ENCODE data around the gene MCHR2. TPM values are rescaled to one million over a fixed set of nuclear protein-coding genes. Genes with fewer than 3 reads are reported as not detected.
"Not testable (repeated sequence)": the region's sequence is repeated elsewhere in the genome, so short reads cannot be mapped to it uniquely, and the experiment has no call there.

Gene MCHR2
- total RNA-seq (2022): not detected in 2 replicates
- percentile 1 among the genes with signal in this experiment for Bru-seq, nascent RNA
- percentile 4 among the genes with signal in this experiment for BruChase-seq, experiment 1, labeled RNA remaining after a 6-hour chase
- BruChase-seq, experiment 2, labeled RNA remaining after a 2-hour chase: not detected
- long read RNA-seq: 0 reads

- Mint-ChIP-seq H3K27ac (ENCODE audit: low read depth, unreplicated experiment) (no peak within 1 kb of the TSS), H3K4me1 (ENCODE audit: insufficient read depth, unreplicated experiment) (peaks cover 6% of the 10 kb centered on the region), H3K9me3 (ENCODE audit: unreplicated experiment) (no peaks in the 10 kb centered on the region), H3K36me3 (ENCODE audit: insufficient read depth, unreplicated experiment) (no peaks in the 10 kb centered on the region), H3K27me3 (ENCODE audit: insufficient read depth, unreplicated experiment) (no peaks in the 10 kb centered on the region), H3K4me3 (ENCODE audit: unreplicated experiment) (no peak within 1 kb of the TSS)
- ChIA-PET CTCF (interaction anchor here (0.6 to 0.9 kb wide), 4 partner anchors 8 to 499 kb away, joined by 3 to 5 read pairs (median 3); no protein-coding TSS in a partner anchor), POLR2A (no interaction called here)
- DNase-seq (ENCODE audit: unreplicated experiment): no peak
- no TSS peak for BruUV-seq (replicated peaks)
- TF ChIP-seq, protein P1, sequence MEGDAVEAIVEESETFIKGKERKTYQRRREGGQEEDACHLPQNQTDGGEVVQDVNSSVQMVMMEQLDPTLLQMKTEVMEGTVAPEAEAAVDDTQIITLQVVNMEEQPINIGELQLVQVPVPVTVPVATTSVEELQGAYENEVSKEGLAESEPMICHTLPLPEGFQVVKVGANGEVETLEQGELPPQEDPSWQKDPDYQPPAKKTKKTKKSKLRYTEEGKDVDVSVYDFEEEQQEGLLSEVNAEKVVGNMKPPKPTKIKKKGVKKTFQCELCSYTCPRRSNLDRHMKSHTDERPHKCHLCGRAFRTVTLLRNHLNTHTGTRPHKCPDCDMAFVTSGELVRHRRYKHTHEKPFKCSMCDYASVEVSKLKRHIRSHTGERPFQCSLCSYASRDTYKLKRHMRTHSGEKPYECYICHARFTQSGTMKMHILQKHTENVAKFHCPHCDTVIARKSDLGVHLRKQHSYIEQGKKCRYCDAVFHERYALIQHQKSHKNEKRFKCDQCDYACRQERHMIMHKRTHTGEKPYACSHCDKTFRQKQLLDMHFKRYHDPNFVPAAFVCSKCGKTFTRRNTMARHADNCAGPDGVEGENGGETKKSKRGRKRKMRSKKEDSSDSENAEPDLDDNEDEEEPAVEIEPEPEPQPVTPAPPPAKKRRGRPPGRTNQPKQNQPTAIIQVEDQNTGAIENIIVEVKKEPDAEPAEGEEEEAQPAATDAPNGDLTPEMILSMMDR (IDR thresholded peaks at IDR 0.05; ENCODE audit: unreplicated experiment): no peak
- intact Hi-C loops (cut with micrococcal nuclease): no loop called here
Measured at GRCh38 chr6:99993533-99994251, at the start of gene MCHR2. Gene MCHR2, minus strand, starts transcription at chr6:99994223. Its CDS starts 38,076 bp downstream, at chr6:99956147.

GRCh38 chr6:100038546-100038945, 44.5 kb upstream of the MCHR2 start:
- H3K4me1 Mint-ChIP-seq (ENCODE audit: insufficient read depth, unreplicated experiment); POLR2A ChIA-PET; H3K36me3 Mint-ChIP-seq (ENCODE audit: insufficient read depth, unreplicated experiment); DNase-seq (ENCODE audit: unreplicated experiment); CTCF ChIA-PET; intact Hi-C loops (cut with micrococcal nuclease); H3K4me3 Mint-ChIP-seq (ENCODE audit: unreplicated experiment); BruUV-seq (replicated peaks); H3K27ac Mint-ChIP-seq (ENCODE audit: low read depth, unreplicated experiment); H3K27me3 Mint-ChIP-seq (ENCODE audit: insufficient read depth, unreplicated experiment): not testable (repeated sequence)
- H3K9me3 Mint-ChIP-seq (ENCODE audit: unreplicated experiment): peaks cover 28% of the 10 kb centered on the region

DNA sequence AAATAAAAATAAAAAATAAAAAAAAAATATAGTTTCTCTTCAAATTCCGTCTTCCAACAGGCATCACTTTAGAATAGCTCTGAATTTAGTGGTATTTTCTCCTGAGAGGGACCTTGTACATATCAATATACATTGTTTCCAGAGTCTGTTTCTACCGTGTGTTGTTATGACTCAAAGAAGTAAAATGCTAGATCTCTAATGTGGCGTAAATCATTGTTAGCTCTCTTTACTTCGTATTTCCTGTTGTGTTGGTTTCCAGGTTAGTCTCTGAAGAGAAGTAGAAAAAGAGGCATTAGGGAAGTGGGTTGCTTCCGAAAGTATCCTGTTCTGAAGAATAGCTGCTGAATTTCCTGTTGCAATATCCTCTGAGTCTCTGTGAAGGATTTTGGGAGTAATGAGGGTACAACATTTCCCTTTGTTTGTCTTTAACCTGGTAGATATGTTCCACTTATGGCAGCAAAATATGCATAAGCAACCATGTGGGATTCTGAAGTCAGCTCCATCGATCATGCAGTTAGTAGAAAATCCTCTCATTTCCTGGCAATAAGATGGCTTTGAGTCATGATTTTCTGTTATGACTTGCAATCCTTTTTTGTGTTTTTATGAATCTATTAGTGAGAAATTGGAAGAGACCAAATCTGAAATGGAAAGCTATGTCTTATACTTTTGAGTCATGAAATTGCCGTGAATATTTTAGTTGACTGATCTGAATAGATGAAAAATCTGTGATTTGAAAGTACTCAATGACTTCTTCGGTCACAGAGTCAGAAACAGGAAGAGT, 42.0 kb upstream of the MCHR2 start:
- TF ChIP-seq, protein P1 (IDR thresholded peaks at IDR 0.05; ENCODE audit: unreplicated experiment): no peak
- Mint-ChIP-seq H3K4me1 (ENCODE audit: insufficient read depth, unreplicated experiment) (no peaks in the 10 kb centered on the region), H3K4me3 (ENCODE audit: unreplicated experiment) (no peak overlapping the region), H3K36me3 (ENCODE audit: insufficient read depth, unreplicated experiment) (no peaks in the 10 kb centered on the region), H3K9me3 (ENCODE audit: unreplicated experiment) (peaks cover 21% of the 10 kb centered on the region), H3K27me3 (ENCODE audit: insufficient read depth, unreplicated experiment) (no peaks in the 10 kb centered on the region), H3K27ac (ENCODE audit: low read depth, unreplicated experiment) (peak overlapping the region; percentile 33)
- BruUV-seq (replicated peaks): no TSS peak
- DNase-seq (ENCODE audit: unreplicated experiment): no peak
- CTCF ChIA-PET: interaction anchor here (0.5 to 1.2 kb wide), 2 partner anchors 35 to 131 kb away, joined by 3 to 5 read pairs; no protein-coding TSS in a partner anchor
- POLR2A ChIA-PET: interaction anchor here (1.1 kb wide), 1 partner anchor 8 kb away, joined by 4 read pairs; no protein-coding TSS in a partner anchor
- intact Hi-C loops (cut with micrococcal nuclease): no loop called here

DNA sequence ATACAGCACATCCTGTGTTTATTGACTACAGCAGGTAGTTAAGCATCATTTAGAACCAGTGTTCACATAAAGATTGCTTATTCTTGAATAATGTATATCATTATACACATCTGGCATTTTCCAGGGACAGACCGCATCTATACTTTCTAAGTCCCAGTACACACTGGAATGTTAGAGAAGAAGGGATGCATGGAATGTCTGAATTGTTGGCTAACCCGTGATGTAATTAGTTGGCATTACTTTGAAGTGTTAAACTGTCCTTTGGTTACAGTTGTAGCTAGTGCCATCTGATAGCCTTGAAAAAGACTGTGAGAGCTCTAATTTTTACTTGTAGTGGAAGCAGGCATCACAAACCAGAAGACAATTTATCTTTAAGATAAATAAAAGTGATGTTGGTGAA, 29.8 kb upstream of the MCHR2 start:
- intact Hi-C loops (cut with micrococcal nuclease): no loop called here
- TF ChIP-seq, protein P1 (IDR thresholded peaks at IDR 0.05; ENCODE audit: unreplicated experiment): no peak
- no peak overlapping the region for H3K27ac Mint-ChIP-seq (ENCODE audit: low read depth, unreplicated experiment)
- no peaks in the 10 kb centered on the region for H3K36me3 Mint-ChIP-seq (ENCODE audit: insufficient read depth, unreplicated experiment)
- ChIA-PET POLR2A (interaction anchor here (0.6 kb wide), 1 partner anchor 1039 kb away, joined by 3 read pairs; no protein-coding TSS in a partner anchor), CTCF (no interaction called here)
- no peak for DNase-seq (ENCODE audit: unreplicated experiment)
- no peaks in the 10 kb centered on the region for H3K4me1 Mint-ChIP-seq (ENCODE audit: insufficient read depth, unreplicated experiment)
- peaks cover 2% of the 10 kb centered on the region for H3K9me3 Mint-ChIP-seq (ENCODE audit: unreplicated experiment)
- no peaks in the 10 kb centered on the region for H3K27me3 Mint-ChIP-seq (ENCODE audit: insufficient read depth, unreplicated experiment)
- no TSS peak for BruUV-seq (replicated peaks)
- H3K4me3 Mint-ChIP-seq (ENCODE audit: unreplicated experiment): no peak overlapping the region

All from MCF 10A (cell line).